Amygdala (tissue), 56 donors: Measurements from ENCODE around the gene MOSPD3.
A peak's percentile ranks its signal among the peaks of the same experiment; 100 is the strongest.

ENCODE experiments used
- DNase-seq, 56 donors: peaks; one replicate each; lab custom pipeline; 2025; lab: John Stamatoyannopoulos, UW

MOSPD3 gene

DNA sequence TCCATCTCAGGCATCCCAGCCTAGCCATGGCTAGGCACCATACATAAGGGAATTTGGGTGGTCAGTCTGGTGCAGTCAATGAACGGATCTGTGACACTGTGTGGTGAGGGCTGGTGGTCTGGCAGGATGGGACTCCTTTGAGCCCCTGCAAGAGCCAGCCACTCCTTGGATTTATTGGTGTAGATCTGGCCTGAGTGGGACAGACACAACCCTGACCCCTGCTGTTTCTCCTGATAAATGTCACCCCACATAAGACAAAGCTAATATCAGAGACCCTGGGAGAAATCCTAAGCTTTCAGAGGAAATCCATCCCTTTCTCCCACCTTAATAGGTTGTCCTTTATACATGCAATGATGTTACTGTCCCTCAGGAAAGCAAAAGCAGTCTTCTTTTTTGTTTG is 23.9 kb upstream of the MOSPD3 start:
- peak in 2 of 56 donors; percentile 6 to 19 for DNase-seq

DNA sequence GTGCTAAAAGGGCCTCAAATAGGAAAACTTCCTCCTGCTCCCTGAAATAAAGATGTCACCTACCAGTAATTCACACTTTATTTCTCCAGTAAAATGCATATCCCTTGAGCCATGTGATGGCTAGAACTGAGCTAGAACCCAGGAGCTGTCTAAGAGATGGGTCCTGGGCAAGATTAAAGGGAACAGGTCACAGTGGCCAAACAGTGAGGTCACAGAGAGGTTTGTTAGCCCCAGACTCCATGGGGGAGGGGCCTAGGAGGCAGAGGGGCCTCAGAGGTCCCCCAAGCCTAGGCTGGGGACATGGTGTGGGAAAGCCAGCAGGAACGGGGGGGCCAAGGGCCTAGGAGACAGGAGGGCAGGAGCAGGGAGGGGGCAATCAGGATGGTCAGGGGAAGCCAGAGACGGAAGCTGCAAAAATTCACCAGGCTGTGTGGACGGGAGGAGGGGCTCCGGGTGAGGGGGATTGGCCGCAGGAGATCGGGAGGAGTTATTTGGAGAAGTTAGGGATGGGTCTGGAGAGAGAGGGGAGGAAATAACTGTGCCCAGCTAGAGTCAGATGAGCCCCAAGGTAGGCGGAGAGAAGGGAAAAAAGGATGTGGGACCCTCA is 22.9 kb upstream of the MOSPD3 start:
- DNase-seq, result no peak

DNA sequence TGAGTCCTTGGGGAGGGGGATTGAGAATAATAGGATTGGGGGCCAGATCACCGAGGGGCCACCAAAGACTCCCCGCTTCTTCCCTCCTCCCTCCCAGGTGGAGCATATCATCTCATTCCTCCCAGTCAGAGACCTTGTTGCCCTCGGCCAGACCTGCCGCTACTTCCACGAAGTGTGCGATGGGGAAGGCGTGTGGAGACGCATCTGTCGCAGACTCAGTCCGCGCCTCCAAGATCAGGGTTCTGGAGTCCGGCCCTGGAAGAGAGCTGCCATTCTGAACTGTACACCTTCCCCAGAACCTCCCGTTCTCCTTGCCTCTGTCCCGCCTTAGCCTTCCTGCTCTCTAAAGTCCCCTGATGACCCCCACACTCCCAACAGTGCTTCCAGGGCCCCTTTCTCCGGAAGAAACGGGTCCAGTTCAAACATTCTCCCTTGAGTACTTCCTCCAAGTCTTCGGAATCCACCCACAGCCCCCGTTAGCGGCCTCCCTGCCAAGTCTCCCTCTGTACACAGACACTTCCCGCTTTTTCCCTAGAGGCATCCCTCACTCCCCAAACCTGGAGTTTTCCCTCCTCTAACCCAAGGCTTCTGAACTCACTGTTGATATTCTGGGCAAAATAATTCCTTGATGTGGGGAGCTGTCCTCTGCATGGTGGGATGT is 22.1 kb upstream of the MOSPD3 start:
- DNase-seq, result no peak

DNA sequence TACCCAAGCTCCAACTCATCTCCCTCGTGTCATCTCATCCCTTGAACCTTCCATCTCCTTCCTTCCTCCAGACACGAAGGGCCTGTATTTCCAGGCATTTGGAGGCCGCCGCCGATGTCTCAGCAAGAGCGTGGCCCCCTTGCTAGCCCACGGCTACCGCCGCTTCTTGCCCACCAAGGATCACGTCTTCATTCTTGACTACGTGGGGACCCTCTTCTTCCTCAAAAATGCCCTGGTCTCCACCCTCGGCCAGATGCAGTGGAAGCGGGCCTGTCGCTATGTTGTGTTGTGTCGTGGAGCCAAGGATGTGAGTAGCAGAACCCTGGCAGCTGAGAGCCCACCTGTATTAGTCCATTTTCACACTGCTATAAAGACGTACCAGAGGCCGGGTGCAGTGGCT is 20.7 kb upstream of the MOSPD3 start:
- DNase-seq, result no peak

DNA sequence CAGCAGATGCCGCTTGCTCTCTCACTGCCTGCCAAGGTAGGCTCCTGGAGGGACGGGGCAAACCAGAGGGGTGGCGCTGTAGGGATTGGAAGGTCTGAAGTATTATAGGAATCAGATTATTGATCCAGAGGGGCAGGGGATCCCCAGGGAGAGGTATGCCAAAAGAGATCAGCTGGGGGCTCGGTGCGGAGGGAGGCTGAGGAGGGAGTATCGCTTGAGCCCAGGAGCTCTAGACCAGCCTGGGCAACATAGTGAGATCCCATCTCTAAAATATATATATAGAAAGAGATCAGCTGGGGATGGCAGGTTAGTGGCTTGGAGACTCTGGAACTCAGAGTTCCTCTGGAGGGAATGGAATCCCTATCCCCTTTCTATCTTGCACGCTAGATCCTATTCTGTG is 17.2 kb upstream of the MOSPD3 start:
- no peak for DNase-seq

DNA sequence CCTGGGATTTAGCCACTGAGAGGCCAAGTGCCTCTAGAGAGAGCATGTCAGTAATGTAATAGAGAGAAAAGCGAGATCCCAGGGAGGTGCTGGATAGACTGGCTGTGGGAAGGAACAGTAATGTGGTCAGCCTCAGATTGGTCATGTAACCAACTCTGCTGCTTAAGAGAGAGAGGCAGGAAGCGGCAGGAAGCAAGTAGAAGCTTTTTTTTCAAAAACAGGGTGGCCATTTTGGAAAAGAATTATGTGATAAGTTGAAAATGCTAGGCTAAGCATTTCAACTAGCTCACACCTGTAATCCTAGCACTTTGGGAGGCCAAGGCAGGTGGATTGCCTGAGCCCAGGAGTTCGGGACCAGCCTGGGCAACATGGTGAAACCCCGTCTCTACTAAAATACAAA is 13.9 kb upstream of the MOSPD3 start:
- no peak for DNase-seq

DNA sequence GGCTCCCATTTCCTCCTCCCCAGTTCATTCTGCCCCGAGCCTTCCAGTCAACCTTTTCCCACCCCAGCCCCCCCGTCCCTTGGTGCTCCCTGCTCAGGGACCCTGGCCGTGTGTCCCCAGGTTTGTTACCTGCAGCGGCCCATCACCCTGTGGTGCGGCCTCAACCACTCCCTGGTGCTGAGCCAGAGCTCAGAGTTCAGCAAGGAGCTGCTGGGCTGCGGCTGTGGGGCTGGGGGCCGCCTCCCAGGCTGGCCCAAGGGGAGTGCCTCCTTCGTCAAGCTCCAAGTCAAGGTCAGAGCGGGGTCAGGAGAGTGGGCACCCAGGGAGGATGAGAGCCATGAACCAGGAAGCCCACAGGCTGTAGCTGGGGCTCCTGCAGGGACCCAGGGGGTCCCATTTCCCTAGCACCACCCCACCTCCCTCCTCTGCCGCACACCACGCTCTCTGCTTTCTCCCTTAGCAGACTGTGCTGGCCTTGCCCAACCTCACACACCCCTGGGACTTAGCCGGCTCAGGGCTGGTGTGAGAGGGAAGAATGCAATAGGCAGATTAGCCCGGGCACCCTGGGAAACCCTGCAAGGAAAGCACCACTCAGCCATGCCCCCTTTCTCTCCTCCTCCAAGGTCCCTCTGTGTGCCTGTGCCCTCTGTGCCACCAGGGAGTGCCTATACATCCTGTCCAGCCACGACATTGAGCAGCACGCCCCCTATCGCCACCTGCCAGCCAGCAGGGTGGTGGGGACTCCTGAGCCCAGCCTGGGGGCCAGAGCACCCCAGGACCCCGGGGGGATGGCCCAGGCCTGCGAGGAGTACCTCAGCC is 12.2 kb upstream of the MOSPD3 start:
- DNase-seq, result no peak

DNA sequence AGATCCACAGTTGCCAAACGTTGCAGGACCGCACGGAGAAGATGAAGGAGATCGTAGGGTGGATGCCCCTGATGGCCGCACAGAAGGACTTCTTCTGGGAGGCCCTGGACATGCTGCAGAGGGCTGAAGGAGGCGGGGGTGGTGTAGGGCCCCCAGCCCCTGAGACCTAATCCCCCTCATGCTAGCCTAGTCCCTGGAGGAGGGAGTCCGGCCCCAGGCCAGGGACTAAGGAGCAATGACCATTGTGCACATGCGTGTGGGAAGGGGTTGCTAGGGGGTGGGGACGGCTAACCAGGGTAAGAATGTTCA is 11.7 kb upstream of the MOSPD3 start:
- DNase-seq, result no peak

DNA sequence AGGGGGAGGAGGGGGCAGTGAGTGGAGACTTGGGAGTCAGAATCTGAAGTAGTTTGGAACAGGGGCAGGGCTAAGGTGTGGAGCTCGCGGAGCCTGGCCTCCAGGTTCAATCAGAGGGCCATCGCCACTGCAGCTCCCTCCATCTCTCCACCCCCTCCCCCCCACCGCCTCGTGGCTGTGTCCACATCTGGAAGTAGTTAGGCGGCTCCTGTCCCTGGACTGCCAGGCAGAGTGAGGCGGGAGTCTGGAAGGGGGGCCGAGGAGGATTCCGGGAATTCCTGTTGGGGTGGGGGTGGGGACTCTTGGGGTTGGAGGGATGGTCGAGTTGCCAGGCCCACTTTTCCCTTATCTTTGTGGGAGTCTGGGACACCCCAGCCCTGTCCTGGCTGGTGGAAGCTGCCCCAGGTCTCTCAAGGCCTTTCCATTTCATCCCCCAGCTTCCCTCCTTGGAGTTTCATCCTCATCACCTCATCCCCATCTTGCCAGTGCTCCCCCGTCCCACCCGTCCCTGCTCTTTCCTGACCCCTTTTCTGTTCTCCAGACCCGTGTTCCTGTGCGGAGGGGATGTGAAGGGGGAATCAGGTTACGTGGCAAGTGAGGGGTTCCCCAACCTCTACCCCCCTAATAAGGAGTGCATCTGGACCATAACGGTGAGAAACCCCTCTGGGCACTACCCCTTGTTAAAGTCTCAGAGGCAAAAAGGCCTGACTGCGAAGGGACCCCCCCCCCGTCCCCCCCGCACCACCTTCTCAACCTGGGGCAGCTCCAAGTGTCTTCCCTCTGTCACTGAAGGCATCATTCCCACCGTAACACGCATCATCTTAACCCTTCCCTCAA is 9.2 kb upstream of the MOSPD3 start:
- DNase-seq, result no peak

DNA sequence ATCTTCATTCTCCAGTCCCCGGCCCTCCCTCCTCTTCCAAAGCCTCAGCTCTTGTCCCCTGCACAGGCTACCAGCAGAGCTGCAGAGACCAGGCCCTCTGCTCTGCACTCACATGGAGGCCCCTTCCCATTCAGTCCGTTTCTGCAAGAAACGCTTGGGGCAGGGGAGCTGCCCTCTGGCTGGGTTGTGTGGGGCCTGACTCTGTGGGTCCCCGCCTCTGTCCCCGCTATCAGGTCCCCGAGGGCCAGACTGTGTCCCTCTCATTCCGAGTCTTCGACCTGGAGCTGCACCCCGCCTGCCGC is 8.7 kb upstream of the MOSPD3 start:
- no peak for DNase-seq

DNA sequence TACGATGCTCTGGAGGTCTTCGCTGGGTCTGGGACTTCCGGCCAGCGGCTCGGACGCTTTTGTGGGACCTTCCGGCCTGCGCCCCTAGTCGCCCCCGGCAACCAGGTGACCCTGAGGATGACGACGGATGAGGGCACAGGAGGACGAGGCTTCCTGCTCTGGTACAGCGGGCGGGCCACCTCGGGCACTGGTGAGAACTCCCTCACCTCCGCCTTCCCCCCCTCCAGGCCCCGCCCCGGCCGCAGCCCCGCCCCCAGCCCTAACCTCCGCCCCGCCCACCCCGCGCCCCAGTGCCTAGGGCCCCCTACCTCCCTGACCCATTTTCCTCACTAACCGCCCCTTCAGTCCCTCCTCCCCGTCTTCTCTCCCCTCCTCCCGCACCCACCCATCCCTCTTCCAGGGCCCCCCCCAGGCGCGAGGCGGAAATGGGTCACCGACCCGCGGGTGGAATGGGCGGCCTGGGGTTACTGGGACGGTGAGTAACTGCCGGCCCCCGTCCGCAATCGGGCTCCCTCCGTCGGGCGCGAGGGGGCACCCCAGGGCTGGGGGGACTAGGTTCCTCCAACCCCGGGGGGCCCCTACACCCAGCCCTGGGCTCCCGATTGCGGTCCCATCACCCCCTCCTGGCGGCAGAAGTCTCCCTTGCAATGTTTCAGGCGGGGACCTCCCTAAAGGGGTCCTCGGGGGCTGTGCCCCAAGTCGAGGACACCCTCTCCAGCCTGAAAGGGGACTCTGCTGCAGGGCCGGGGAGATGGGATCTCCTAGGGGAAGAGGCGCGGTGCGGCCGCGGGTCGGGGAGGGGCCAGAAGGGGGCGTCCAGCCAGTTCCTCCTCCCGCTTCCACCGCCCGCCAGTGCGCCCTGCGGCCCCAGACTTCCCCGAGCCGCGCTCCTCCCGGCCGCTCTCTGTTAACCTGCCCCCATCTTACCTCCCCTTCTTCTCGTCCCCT is 8.0 kb upstream of the MOSPD3 start:
- peak in 31 of 56 donors; percentile 6 to 75 (median 32) for DNase-seq

DNA sequence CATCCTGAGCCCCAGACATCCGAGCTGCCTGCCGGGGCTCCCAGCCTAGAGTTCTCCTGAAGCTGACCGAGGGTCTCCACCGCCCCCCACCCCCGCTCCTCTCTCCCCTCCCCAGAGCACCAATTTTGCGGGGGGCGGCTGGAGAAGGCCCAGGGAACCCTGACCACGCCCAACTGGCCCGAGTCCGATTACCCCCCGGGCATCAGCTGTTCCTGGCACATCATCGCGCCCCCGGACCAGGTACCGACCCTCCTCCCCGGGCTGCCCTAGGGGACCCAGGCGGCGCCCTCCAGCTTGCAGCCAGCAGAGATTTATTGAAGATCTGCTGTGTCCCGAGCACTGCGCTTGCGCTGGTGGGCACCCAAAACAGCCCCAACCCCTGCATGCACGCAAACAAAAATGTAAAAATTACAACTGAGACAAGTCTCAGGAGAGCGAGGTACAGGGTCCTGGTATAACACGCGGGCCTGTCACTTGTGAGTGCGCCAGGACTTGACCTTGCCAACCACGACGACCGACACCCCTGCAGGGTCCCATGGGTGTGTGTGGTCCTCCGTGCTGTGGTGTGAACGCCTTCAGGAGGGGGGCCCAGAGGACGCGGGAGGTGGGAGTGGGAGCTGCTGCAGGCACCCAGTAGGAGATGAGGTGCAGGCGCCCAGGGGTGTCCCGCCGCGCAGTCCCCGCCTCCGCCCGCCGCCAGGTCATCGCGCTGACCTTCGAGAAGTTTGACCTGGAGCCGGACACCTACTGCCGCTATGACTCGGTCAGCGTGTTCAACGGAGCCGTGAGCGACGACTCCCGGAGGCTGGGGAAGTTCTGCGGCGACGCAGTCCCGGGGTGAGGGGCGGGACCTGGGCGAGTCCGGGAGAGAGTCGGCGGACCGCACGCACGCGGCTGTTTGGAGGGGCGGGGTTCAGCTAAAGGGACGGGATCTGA is 7.1 kb upstream of the MOSPD3 start:
- peak in 6 of 56 donors; percentile 5 to 40 (median 20) for DNase-seq

DNA sequence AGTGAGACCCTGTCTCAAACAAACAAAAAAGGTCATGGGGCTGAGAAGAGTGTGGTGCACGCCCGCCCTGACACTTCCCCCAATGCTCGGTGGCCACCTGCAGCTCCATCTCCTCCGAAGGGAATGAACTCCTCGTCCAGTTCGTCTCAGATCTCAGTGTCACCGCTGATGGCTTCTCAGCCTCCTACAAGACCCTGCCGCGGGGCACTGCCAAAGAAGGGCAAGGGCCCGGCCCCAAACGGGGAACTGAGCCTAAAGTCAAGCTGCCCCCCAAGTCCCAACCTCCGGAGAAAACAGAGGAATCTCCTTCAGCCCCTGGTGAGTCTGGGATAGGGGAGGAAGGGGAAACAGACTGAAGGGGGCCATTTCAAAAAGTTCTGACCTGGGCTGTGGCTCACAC is 6.0 kb upstream of the MOSPD3 start:
- no peak for DNase-seq

DNA sequence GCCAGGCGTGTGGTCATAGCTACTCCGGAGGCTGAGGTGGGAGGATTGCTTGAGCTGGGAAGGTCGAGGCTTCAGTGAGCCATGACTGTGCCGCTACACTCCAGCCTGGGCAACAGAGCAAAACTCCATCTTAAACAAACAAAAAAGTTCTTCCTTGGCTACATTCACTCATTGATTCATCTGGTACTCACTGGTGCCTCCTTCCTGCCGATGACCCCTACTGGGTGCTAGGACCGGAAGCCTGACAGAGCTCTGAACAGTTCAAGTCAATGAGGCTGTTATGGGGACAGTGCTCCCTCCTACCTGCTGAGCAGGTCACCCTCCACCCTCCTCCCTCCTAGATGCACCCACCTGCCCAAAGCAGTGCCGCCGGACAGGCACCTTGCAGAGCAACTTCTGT is 5.2 kb upstream of the MOSPD3 start:
- DNase-seq, result no peak

DNA sequence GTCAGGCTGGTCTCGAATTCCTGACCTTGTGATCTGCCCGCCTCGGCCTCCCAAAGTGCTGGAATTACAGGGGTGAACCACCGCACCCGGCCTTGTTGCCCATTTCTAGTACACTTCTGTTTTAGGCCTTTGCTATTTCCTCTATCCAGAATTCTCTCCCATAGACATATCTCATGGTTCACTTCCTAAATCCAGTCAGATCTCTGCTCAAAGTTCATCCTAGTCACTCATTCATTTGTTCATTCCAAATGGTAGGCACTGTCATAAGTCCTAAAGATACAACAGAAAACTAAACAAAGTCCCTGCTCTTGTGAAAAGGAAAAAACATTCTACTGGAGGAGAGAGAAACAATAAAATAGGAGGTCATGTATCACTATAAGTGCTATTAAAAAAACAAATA is 2.4 kb upstream of the MOSPD3 start:
- DNase-seq, result no peak

DNA sequence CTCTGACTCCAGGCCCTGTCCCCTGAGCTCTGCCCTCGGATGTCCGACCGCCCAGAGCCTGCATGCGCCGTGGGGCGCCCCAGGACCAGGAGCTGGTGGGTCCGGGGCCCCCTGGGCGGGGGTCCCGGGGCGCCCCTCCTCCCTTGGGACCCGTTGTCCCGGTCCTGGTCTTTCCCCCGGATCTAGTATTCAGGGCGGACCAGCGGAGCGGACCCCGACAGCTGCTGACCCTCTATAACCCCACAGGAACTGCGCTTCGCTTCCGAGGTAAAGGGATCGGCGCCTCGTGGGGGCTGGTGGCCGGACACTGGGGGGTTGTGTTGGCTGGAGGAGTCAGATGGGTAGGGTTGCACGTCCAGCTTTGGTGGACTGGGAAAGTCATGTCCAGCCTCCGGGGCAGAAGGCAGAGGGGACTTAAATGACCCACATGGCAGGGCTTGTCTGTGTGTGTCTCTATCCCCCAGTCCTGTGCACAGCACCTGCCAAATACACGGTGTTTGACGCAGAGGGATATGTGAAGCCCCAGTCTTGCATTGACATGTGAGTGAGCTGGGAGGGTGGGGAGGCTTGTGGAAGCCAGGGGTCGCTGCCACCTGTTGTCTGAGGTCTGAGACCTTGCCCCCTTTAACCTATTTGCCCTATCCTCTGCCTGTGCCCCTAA is 520 bp downstream of the MOSPD3 start:
- DNase-seq, result peak in 4 of 56 donors; percentile 16 to 30 (median 20)

DNA sequence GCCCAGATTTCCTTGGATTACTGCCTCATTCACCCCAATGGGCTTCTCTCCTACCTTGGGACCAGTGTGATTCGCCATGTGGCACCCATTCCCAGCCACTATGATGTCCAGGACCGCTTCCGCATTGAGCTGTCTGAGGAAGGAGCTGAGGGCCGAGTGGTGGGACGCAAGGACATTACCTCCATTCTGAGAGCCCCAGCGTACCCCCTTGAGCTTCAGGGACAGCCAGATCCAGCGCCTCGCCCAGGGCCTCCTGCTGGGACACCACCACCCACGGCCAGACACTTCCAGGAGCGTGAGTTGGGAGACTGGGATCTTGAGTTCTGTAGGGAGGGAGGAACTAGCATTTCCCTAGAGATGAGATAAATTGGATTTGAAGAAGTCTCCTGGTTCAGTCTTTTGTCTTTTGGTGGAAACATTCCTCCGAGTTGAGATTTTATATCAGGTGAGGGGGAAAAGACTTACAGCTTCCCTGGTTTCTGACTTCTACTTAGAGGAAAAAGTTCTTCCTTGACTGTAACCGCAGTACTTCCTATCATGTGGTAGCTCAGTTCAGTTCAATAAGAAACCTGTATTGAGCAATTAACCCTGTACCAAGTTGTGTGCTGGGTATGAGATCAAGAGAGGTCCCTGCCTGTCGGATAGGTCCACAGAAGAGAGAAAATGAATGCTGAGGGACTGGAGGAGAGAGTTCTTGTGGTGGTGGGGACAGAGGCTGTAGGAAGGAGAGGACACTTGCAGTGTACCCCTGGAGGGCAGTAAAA is 1.3 kb downstream of the MOSPD3 start:
- no peak for DNase-seq
